SKM-1 treated with dmso at 0.1 percent for 144 hours (cell line): ENCODE data around the gene BMERB1.

Experiments
- DNase-seq: peaks from one replicate; lab custom pipeline; 2025; ENCODE audit not compliant: unreplicated experiment; lab: John Stamatoyannopoulos, UW

Gene BMERB1

DNA sequence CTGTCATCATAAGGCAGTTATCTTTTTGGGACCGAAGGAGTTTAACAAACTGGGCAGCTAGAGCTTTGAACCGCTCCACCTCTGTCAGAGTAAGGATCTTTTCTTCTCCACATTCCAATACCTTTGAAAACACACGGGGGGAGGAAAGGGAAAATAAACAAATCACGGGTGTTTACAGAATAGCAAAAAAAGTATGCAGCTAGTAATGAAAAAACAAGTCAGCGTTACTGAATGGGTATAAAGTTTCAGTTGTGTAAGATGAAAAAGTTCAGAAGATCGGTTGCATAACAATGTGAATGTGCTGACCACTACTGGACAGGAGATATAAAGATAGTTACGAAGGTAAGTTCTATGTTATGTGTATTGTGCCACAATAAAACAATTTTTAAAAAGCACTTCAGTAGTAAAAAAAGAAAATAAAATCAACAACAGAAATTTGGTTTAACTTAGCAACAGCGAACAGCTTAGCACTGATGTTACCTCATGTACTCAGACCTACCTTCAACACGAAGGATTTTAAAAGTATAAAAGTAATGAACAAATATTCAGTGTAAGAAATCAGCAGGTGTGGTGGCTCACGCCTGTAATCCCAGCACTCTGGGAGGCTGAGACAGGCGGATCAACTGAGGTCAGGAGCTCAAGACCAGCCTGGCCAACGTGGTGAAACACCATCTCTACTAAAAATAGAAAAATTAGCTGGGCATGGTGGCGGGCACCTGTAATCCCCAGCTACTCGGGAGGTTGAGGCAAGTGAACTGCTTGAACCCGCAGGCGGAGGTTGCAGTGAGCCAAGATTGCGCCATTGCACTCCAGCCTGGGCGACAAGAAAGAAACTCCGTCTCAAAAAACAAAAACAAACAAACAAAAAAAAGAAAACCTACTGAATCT lies 174.3 kb downstream of the BMERB1 start:
- DNase-seq, result no peak

DNA sequence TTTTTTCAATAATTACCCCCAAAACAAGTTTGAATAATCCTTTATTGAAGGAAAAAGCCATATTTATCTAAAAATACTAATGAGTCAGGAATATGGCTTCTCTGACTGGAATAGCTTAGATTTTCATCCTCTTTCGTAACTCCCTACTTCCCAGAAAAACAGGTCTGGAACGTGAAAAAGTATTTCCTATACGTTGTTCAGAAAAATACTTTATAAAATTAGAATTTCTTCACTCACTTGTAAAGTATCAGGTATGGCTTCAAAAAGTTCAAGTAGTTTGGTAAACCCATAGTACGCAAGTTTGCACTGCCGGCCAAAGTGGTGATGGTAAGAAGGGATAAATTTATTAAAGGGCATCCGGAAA lies 174.9 kb downstream of the BMERB1 start:
- DNase-seq, result no peak

DNA sequence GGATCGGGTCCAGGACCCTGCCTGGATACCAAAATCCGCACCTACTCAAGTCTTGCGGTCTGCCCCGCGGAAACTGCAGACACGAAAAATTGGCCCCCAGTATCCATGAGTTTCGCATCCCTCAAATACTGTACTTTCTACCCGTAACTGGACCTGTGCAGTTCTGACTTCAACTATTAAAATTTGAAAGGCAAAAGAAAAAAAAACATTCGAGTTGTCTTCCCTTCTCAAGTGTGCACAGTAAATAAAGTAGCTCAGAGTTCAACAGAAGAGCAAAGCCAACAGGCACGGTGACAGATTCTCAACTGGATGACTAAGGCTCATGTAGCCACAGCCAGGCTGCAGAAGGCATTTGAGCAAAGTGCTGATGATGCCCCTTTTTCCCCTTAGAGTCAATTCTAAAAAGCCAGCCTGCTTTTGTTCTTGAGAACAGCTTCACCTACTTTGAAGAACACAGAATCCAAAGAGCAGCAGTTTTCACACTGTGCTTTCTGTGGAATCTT lies 176.0 kb downstream of the BMERB1 start:
- DNase-seq, result no peak

- DNase-seq, result no peak
Measured at GRCh38 chr16:15611610-15612009, 177.2 kb downstream of the BMERB1 start.

DNA sequence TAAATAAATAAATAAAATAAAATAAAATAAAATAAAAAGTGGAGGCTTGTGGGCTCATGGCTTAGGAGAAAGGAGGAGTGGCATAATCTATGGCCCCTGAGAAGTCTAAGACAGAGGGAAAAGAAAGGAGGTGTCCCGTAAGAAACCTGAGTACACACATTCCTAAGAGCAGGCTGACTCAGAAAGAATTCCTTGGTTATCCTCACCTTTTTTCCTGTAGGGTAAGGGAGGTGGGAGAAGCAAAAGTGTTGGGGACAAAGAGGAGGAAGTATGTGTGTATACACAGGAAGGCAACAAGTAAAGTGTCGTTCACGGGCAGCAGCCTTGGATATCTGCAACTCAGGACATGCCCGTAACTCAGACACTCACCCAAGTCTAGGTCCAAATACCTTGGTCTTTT lies 179.3 kb downstream of the BMERB1 start:
- no peak for DNase-seq

GRCh38 chr16:15616012-15616411 lies 181.6 kb downstream of the BMERB1 start:
- DNase-seq, result no peak

DNA sequence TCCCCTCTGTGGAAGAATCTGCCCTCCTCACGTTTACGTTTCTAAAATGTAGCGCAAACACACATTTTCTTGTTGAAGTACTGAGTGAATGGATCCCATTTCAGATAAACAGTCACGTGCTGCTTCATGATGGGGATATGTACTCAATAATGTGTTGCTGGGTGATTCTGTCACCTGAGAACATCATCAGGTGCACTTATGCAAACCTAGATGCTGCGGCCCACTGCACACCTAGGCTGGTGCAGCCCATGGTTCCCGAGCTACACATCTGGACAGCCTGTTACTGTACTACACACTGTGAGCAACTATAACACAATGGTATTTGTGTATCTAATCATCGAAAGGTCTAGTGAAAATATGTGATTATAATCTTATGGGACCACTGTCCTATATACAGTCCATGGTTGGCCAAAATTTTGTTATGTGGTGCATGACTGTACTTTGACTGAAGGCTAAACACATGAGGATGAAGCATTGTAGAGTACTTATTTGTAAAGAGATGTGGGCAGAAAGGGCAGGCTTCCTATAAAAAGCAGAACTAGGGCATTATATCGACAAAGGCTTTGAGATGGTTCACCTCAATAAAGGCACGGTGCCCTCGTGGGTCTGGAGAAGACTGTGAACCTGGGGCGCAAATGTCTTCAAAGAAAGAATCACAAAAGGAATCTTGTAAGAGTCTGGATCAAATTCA lies 182.2 kb downstream of the BMERB1 start:
- DNase-seq, result no peak

- no peak for DNase-seq
Measured at GRCh38 chr16:15617901-15618300, 183.5 kb downstream of the BMERB1 start.

- no peak for DNase-seq
Measured at GRCh38 chr16:15618392-15618791, 184.0 kb downstream of the BMERB1 start.

GRCh38 chr16:15620611-15621195 lies 186.3 kb downstream of the BMERB1 start:
- DNase-seq, result no peak

DNA sequence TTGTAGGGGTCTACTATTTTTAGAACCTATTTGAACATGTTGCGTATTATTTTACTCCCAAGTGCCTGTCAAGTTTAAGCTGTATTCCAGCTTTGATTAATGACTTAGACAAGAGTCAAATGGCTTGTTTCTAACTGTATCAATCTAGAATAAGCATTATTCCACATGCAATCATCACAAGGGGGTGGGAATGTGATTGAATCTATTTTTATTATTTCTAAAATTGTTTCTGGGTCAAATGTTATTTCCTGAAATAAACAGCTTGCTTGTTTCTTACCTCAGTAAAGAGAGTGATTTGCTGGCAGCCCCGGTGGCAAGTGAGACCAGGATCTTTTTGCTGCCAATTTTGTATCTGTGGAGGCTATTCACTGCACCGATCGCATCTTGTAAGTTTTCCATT lies 187.1 kb downstream of the BMERB1 start:
- no peak for DNase-seq

DNA sequence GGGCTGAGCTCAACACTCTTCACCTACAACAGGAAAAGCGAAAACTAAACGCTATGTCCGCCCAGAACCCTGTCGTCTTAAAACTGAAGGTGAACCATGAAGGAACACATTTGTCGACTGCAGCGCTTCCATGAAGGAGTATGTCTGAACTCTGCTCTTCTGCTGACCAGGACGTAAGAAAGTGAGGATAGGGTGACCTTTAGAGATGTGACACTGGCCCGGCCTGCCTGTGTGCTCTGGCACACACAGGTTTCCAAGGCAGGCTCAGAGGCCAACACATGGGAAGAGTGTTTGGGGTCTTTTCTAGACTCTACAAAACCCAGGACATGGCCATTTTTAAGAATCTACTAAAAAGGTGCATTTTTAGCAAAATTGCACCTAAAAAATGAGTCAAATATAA lies 187.5 kb downstream of the BMERB1 start:
- DNase-seq, result no peak

GRCh38 chr16:15631730-15632409 lies 197.5 kb downstream of the BMERB1 start:
- DNase-seq, result no peak

DNA sequence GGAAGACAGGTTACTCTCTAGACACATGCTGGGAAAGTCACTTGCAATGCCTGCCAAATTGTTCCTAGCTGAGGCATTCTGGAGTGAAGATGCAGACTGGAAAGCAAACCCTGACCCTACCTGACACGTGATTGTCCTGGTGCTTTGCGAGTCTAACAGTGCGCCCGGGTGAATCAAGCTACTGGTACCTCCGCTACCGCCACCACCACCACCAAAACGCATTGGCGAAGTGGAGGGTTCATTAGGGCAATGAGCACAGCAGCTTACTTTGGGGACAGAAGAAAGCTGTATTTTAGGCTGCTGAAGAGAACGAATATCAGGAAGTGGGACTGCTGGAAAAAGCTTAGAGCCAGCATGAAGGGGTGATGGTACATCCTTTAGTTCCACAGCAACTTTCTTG lies 201.5 kb downstream of the BMERB1 start:
- no peak for DNase-seq

- DNase-seq, result no peak
Measured at GRCh38 chr16:15636392-15636873, 202.0 kb downstream of the BMERB1 start.
